ACHN (cell line): ENCODE measurements around the gene ANKRD44.
"Not testable (repeated sequence)": the region's sequence is repeated elsewhere in the genome, so short reads cannot be mapped to it uniquely, and the experiment has no call there.

ENCODE experiments used
- DNase-seq: peaks from one replicate; pipeline ENCODE4 v3.0.0-alpha.2; 2015
- in situ Hi-C: cut with HindIII; loops from 2 replicates; pipeline ENCODE4 v1.10.0; 2017; ENCODE audit warnings: low sequenced_read_pairs, low pct_ligation_motif_present, low pct_unique_long_range_greater_than_20kb

ANKRD44 gene

GRCh38 chr2:197297772-197298318 is 12.7 kb downstream of the ANKRD44 start:
- in situ Hi-C loops: no loop called here
- no peak for DNase-seq

GRCh38 chr2:197297266-197297665 is 13.3 kb downstream of the ANKRD44 start:
- no peak for DNase-seq
- in situ Hi-C loops: no loop called here

- in situ Hi-C loops: no loop called here
- no peak for DNase-seq
These were observed 13.7 kb downstream of the ANKRD44 start for GRCh38 chr2:197296835-197297234.

- in situ Hi-C loops: no loop called here
- DNase-seq: no peak
These were observed 16.3 kb downstream of the ANKRD44 start for GRCh38 chr2:197294260-197294659.

- no peak for DNase-seq
- in situ Hi-C loops: no loop called here
These were observed 17.1 kb downstream of the ANKRD44 start for GRCh38 chr2:197293252-197294007.

DNA sequence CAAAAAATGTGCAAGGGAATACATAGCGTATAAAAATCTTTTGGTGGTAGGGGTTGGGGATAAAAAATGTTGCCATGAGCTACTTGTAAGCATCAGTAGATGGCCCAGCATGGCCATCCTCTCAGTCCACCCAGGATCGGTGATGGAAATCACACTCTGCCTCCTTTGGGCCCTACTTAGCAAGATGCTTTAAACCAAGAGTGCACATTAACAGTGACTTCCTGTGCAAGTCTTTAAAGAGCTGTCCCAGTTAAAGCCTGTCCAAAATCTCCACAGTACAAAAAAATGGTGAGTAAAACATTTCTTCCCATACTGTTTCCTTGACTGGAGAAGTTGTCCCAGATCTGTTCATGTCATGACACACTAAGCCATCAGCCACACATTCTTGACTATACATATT is 18.0 kb downstream of the ANKRD44 start:
- DNase-seq: no peak
- in situ Hi-C loops: no loop called here

DNA sequence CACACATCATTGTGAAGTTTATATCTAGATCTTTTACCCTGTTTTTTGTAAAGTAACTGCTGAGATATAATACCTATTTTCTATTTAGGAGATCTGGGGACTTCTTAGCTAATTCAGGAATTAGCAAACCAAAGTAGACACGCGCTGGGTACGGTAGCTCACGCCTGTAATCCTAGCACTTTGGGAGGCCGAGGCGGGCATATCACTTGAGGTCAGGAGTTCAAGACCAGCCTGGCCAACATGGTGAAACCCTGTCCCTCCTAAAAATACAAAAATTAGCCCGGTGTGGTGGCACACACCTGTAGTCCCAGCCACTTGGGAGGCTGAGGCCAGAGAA is 23.0 kb downstream of the ANKRD44 start:
- DNase-seq, in situ Hi-C loops: not testable (repeated sequence)

DNA sequence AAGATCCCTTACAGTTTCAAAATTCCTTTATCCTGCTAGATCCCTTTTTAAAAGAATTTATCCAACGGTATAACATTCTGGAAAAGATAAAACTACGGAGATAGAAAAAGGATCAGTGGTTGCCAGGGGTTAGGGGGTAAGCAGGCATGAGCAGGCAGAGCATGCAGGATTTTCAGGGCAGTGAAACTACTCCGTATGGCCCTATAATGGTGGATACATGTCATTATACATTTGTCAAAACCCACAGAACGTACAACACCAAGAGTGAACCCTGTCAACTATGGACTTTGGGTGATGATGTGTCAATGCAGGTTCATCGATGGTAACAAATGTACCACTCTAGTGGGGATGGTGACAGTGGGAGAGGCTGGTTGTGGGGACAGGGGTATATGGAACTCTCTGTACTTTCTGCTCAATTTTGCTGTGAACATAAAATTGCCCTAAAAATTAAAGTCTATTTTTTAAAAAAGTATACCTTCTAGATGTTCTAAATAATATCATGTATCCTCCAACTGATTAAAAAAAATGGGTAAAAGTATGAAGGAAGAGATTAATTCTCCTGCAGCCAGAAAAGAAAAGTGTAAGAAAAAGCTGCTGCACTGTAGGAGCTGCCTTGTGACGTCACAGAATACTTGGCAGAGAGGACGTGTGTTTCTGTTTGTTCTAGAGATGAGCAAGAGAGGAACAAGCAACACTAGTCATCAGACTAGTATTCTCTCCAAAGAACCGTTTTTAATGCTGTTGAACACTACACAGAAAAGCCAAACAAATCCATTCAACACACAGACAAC is 23.6 kb downstream of the ANKRD44 start:
- DNase-seq: peak; percentile 16
- in situ Hi-C loops: no loop called here

GRCh38 chr2:197285361-197285760 is 25.2 kb downstream of the ANKRD44 start:
- in situ Hi-C loops: no loop called here
- DNase-seq: no peak

DNA sequence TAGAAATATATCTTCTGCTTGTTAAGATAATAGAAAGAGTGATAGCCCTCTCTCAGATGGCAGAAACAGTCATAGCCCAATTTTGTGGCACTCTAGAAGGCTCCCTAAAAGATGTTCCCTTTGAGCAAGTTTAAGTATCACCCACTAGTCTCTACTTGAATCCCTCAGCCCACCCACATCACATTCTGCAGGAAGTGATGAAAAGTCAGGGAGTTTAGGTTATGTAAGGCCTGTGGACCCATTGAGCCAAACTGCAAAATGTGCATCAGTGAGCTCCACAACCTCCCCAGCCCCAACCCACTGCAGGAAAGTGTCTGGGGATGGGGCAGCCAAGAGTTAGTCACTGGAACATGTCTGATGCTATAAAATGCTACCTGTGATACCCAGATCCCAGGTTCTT is 25.6 kb downstream of the ANKRD44 start:
- no peak for DNase-seq
- in situ Hi-C loops: no loop called here

DNA sequence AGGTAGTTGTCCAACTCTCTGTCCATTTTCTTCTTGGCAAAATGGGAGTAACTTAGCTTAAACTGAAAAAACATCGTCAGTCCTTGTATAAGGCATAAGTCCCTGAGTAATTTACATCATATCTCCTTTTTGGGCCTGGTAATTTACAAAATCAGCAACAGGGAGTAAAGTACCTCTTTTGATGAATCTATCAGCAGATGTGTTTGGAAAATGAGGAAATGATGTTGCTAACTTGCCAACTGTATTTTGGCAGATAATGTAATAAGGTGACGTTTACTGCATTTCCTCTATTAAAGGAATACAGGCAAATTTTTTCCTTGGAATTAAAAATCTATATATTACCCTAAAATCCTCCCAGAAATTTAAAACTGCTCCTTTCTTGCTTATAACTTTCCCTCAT is 29.2 kb downstream of the ANKRD44 start:
- in situ Hi-C loops: no loop called here
- DNase-seq: no peak

DNA sequence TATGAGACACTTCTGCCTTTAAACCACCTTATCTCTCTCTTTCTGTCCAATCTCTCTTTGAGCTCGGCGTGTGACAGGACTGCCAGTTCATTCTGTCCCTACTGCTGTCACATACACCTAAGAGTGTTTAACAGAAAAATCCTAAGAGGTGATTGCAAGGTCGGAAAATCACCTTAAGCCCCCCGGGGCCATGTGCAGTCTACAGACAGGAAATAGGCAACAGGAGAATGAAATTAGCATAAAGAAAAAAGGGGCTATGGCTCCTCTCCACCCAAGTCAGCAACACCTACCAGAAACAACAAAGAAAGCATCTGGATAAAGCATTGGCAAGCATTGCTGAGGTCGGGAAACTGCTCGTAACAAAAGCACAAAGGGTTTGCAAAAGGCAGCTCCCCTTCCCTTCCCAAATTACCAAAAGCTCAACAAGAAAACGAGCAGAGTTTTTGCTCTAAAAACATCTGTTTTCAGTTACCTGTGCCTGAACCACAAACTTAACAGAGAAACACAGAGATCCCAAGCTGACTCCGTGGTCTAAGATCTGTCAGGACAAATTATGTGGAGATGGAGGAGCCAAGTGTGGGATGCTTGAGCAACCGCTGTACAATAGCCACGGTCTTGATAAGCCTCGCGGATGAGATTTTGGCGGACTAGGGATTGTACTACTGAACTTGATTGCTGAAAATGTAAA is 30.4 kb downstream of the ANKRD44 start:
- no peak for DNase-seq
- in situ Hi-C loops: no loop called here

GRCh38 chr2:197278799-197279763 is 31.5 kb downstream of the ANKRD44 start:
- DNase-seq: no peak

GRCh38 chr2:197277794-197278193 is 32.8 kb downstream of the ANKRD44 start:
- in situ Hi-C loops: no loop called here
- DNase-seq: no peak

More at GRCh38 chr2:197278799-197279763, 31.5 kb downstream of the ANKRD44 start:
- in situ Hi-C loops: no loop called here

DNA sequence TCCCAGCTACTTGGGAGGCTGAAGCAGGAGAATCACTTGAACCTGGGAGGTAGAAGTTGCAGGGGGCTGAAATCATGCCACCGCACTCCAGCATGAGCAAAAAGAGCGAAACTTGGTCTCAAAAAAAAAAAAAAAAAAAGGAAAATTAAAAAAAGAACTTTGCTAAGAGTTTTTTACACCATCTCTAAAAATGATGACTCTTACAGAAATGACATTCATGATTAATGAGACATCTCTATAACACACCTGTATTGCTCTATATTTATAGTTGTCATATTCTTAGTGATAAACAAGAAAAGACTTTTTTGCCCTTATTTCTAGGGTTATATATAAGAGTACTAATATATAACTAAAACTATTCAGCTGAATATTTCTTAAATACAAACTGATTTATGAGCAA is 34.4 kb downstream of the ANKRD44 start:
- no peak for DNase-seq

DNA sequence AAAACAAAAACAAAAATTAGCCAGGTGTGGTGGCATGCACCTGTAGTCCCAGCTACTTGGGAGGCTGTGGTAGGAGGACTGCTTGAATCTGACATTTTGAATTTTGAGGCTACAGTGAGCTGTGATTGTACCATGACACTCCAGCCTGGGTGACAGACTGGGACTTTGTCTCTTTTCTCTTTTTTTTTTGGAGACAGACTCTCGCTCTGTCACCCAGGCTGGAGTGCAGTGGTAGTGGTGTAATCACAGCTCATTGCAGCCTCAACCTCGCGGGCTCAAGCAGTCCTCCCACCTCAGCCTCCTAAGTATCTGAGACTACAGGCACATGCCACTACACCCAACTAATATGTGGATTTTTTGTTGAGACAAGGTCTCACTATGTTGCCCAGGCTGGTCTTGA is 35.6 kb downstream of the ANKRD44 start:
- in situ Hi-C loops: no loop called here
- no peak for DNase-seq

More for the DNA sequence above, 34.4 kb downstream of the ANKRD44 start:
- in situ Hi-C loops: no loop called here

GRCh38 chr2:197274349-197274748 is 36.2 kb downstream of the ANKRD44 start:
- in situ Hi-C loops: no loop called here
- no peak for DNase-seq

- in situ Hi-C loops: no loop called here
- DNase-seq: no peak
These were observed 37.1 kb downstream of the ANKRD44 start for GRCh38 chr2:197273485-197273884.
